HG02571 (cell line): Measurements from ENCODE around the gene MAPKBP1.

ENCODE experiments used
- ATAC-seq: cut with Tn5 transposase; IDR thresholded peaks from one replicate; pipeline ENCODE4 v1.9.1; 2021; ENCODE audit warnings: mild to moderate bottlenecking, moderate library complexity; ENCODE audit not compliant: unreplicated experiment

Gene MAPKBP1

GRCh38 chr15:41780727-41781126 is 6.4 kb downstream of the MAPKBP1 start:
- ATAC-seq: no peak

- no peak for ATAC-seq
Measured at GRCh38 chr15:41782371-41783282, 8.3 kb downstream of the MAPKBP1 start.

- ATAC-seq: no peak
Measured at GRCh38 chr15:41783296-41783695, 9.0 kb downstream of the MAPKBP1 start.

- no peak for ATAC-seq
Measured at GRCh38 chr15:41788262-41788661, 14.0 kb downstream of the MAPKBP1 start.

- no peak for ATAC-seq
Measured at GRCh38 chr15:41789236-41789635, 15.0 kb downstream of the MAPKBP1 start.

- no peak for ATAC-seq
Measured at GRCh38 chr15:41789662-41790061, 15.4 kb downstream of the MAPKBP1 start.

- ATAC-seq: no peak
Measured at GRCh38 chr15:41790169-41790568, 15.9 kb downstream of the MAPKBP1 start.

GRCh38 chr15:41790756-41791546 is 16.7 kb downstream of the MAPKBP1 start:
- ATAC-seq: no peak

GRCh38 chr15:41791547-41791937 is 17.3 kb downstream of the MAPKBP1 start:
- ATAC-seq: no peak

GRCh38 chr15:41792000-41792637 is 17.8 kb downstream of the MAPKBP1 start:
- no peak for ATAC-seq

- ATAC-seq: no peak
Measured at GRCh38 chr15:41794081-41794480, 19.8 kb downstream of the MAPKBP1 start.

- ATAC-seq: no peak
Measured at GRCh38 chr15:41795996-41796856, 21.9 kb downstream of the MAPKBP1 start.

- ATAC-seq: no peak
Measured at GRCh38 chr15:41797201-41797944, 23.1 kb downstream of the MAPKBP1 start.

GRCh38 chr15:41798607-41799487 is 24.6 kb downstream of the MAPKBP1 start:
- no peak for ATAC-seq

GRCh38 chr15:41799488-41799805 is 25.2 kb downstream of the MAPKBP1 start:
- no peak for ATAC-seq

GRCh38 chr15:41801185-41801584 is 26.9 kb downstream of the MAPKBP1 start:
- ATAC-seq: no peak

- ATAC-seq: no peak
Measured at GRCh38 chr15:41801850-41802455, 27.7 kb downstream of the MAPKBP1 start.

GRCh38 chr15:41804361-41804760 is 30.1 kb downstream of the MAPKBP1 start:
- no peak for ATAC-seq
